SK-N-MC (cell line): ENCODE data around the gene P2RY4.

ENCODE experiments used
- EZH2 ChIP-seq: fragments of 200-600 bp; sonication (generic); IDR thresholded peaks from one replicate; pipeline ENCODE4 v1.6.1; 2017; ENCODE audit warnings: antibody characterized with exemption
- FOXP2 ChIP-seq: optimal IDR thresholded peaks from 2 replicates; pipeline ENCODE3; 2011; ENCODE audit warnings: mild to moderate bottlenecking, moderate library complexity; ENCODE audit not compliant: insufficient read depth; ENCODE audit errors: extremely low read length, control extremely low read depth
- POLR2AphosphoS5 ChIP-seq: IDR thresholded peaks from 2 replicates; pipeline ENCODE4 v1.6.1; 2012; ENCODE audit warnings: mild to moderate bottlenecking, low read depth, low read length, borderline replicate concordance

DNA sequence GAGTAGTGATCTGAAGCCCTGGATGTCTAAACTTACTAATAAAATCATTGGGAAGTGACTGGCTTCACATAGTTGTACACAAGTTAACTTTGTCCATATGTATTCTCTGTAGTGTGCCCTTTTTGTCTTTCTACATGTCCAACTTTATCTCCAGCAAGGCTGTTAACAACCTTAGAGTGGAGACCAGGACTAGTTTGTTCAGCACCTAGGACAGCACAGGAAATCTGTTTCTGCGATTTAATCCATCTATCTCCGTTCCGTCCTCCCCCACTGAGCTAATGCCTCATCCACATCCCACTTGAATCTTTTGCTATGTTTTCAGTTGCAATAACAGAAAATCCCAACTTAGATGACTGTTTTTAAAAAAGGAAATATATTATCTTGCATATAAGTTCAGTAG is 4.8 kb upstream of the P2RY4 start:
- no peak for TF ChIP-seq POLR2AphosphoS5
- no peak for TF ChIP-seq EZH2
- no peak for TF ChIP-seq FOXP2
